ENCODE measurements around the gene AGBL3.

Gene AGBL3

GRCh38 chr7:135154734-135155133 is 168.4 kb downstream of the AGBL3 start:
- TF ChIP-seq CEBPB (IDR thresholded peaks at IDR 0.05) (no peak), TCF12 (IDR thresholded peaks at IDR 0.05; ENCODE audit: low read depth) (no peak)

DNA sequence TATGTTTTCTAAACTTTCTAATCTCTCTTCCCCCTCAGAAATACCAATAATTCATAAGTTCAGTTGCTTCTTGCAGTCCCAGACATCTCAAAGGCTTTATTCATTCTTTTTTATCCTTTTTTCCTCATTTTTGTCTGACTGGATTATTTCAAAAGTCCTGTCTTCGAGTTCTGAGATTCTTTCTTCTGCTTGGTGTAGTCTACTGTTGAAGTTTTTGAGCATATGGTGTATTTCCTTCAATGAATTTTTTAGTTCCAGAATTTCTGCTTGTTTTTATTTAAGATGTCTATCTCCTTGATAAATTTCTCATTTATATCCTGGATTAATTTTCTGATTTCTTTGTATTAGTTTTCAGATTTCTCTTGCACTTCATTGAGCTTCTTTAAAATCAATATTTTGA is 170.0 kb downstream of the AGBL3 start:
- TF ChIP-seq, protein P1, sequence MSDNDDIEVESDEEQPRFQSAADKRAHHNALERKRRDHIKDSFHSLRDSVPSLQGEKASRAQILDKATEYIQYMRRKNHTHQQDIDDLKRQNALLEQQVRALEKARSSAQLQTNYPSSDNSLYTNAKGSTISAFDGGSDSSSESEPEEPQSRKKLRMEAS (IDR thresholded peaks at IDR 0.05), result no peak
- no peak for TF ChIP-seq TCF12 (IDR thresholded peaks at IDR 0.05; ENCODE audit: low read depth)

DNA sequence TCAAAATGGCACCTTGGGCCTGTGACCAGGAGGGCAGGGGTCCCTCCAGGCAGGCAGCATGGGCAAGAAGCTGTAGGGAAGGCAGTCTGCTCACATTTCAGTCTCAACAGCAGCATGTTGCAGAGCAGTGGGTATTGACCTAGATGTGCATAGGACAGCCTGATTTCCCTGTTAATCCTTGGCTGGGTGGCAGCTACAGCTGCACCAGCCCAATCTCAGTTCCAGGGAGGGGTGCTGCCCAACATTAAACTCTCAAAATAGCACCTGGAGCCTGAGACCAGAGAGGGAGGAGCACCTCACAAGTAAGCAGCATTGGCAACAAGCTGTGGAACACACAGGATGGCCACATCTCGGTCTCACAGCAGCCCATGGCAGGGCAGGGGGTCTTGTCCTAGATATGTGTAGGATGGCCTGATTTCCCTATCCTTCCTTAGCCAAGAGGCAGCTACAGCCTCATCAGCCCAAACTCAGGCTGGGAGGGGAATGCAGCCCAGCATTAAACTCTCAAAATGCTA is 171.9 kb downstream of the AGBL3 start:
- no peak for TF ChIP-seq ZBTB7A (IDR thresholded peaks at IDR 0.05; ENCODE audit: low read depth)
- TF ChIP-seq CREB1 (IDR thresholded peaks at IDR 0.05; ENCODE audit: low read depth), result no peak
- TF ChIP-seq TEAD4 (IDR thresholded peaks at IDR 0.05), result no peak
- no peak for TF ChIP-seq RAD21 (IDR thresholded peaks at IDR 0.05; ENCODE audit: low read depth)
- TF ChIP-seq EP300 (IDR thresholded peaks at IDR 0.05; ENCODE audit: borderline replicate concordance), result no peak
- no peak for TF ChIP-seq EGR1 (IDR thresholded peaks at IDR 0.05)

- no peak for TF ChIP-seq FOXM1 (IDR thresholded peaks at IDR 0.05; ENCODE audit: borderline replicate concordance, low read depth)
- no peak for TF ChIP-seq EP300 (IDR thresholded peaks at IDR 0.05; ENCODE audit: borderline replicate concordance)
- no peak for TF ChIP-seq TCF12 (IDR thresholded peaks at IDR 0.05; ENCODE audit: low read depth)
- TF ChIP-seq YY1 (IDR thresholded peaks at IDR 0.05; ENCODE audit: low read depth), result no peak
- no peak for TF ChIP-seq CEBPB (IDR thresholded peaks at IDR 0.05)
- TF ChIP-seq NFIC (IDR thresholded peaks at IDR 0.05), result no peak
- TF ChIP-seq USF1 (IDR thresholded peaks at IDR 0.05), result no peak
- no peak for TF ChIP-seq RAD21 (IDR thresholded peaks at IDR 0.05; ENCODE audit: low read depth)
- TF ChIP-seq CREB1 (IDR thresholded peaks at IDR 0.05; ENCODE audit: low read depth), result no peak
- no peak for TF ChIP-seq TAF1 (IDR thresholded peaks at IDR 0.05; ENCODE audit: low read depth)
- TF ChIP-seq, protein P1 (IDR thresholded peaks at IDR 0.05), result no peak
- TF ChIP-seq ZBTB7A (IDR thresholded peaks at IDR 0.05; ENCODE audit: low read depth), result no peak
- TF ChIP-seq EGR1 (IDR thresholded peaks at IDR 0.05), result no peak
- TF ChIP-seq REST (IDR thresholded peaks at IDR 0.05; ENCODE audit: low read depth), result no peak
- no peak for TF ChIP-seq TEAD4 (IDR thresholded peaks at IDR 0.05)
These were observed 172.6 kb downstream of the AGBL3 start for GRCh38 chr7:135158874-135159273.

DNA sequence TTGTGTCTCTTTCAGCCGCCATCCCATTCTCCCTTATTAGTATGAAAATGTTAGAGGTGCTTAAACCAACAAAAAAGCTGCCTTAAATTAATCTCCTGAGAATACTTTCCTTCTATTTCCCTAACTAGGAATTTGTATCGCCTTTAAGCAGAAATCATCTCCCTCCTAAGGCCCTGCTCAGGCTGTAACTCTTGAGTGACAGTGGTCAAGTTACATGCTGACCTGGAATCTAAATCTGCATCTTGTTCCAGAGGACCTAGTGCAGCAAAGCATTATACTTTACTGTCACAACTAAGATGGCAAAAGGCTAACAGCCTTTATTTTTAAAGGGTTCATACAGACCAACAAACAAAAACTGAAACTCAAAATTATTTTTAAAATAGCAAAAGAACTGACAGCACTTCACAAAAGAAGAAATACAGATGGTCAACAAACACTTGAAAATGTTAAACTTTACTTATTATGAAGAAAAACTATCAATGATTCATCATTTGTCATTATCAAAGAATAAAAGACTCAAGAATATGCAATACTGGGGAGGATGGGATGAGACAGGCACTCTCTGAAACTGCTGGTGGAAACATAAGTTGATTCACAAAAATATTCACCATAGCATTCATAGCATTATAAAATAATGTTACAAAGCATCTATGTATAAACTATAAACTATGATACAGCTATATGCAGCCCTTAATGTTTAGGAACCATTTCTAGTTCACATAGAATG is 173.2 kb downstream of the AGBL3 start:
- no peak for TF ChIP-seq RAD21 (IDR thresholded peaks at IDR 0.05; ENCODE audit: low read depth)
- TF ChIP-seq, protein P1 (IDR thresholded peaks at IDR 0.05), result no peak
- no peak for TF ChIP-seq CEBPB (IDR thresholded peaks at IDR 0.05)
- TF ChIP-seq EGR1 (IDR thresholded peaks at IDR 0.05), result no peak
- TF ChIP-seq TEAD4 (IDR thresholded peaks at IDR 0.05), result no peak
- no peak for TF ChIP-seq EP300 (IDR thresholded peaks at IDR 0.05; ENCODE audit: borderline replicate concordance)
- TF ChIP-seq TCF12 (IDR thresholded peaks at IDR 0.05; ENCODE audit: low read depth), result no peak
- TF ChIP-seq CREB1 (IDR thresholded peaks at IDR 0.05; ENCODE audit: low read depth), result no peak

DNA sequence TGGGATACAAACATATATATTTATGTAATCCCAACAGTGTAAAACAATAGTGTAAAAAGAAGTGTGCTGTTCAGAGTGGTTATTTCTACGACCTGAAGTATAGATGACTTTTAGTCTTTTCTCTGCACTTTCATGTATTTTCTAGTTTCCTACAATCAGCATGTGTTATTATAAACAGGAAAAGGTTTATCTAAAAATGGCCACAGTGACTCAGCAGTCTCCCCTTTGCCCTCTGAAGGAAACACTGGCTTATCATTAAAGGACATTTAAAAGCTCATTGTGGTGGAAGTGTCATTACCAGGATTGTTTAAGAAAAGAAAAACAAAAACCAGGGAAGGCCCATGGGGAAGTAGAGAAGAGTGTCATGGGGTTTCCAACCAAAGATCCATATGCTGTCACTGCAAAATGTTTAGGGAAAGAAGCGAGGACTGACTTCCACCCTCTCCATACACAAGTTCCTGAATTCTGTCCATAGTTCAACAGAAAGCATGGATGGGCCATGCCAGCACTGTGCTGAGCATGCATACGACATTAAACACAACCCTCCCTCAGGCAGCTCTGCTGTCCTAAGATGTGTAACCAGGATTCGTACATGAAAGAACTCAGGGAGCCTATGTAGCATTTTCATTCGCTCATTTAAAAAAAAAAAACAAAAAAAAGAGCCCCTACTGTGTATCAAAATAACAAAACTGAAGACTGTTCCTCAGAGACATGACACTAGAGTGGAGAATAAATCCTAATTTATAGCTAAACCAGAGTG is 174.0 kb downstream of the AGBL3 start:
- no peak for TF ChIP-seq EP300 (IDR thresholded peaks at IDR 0.05; ENCODE audit: borderline replicate concordance)
- TF ChIP-seq ZBTB7A (IDR thresholded peaks at IDR 0.05; ENCODE audit: low read depth), result no peak
- TF ChIP-seq, protein P1 (IDR thresholded peaks at IDR 0.05), result no peak
- TF ChIP-seq USF1 (IDR thresholded peaks at IDR 0.05), result no peak
- TF ChIP-seq REST (IDR thresholded peaks at IDR 0.05; ENCODE audit: low read depth), result no peak
- no peak for TF ChIP-seq RAD21 (IDR thresholded peaks at IDR 0.05; ENCODE audit: low read depth)
- TF ChIP-seq NFIC (IDR thresholded peaks at IDR 0.05), result no peak
- TF ChIP-seq FOXM1 (IDR thresholded peaks at IDR 0.05; ENCODE audit: borderline replicate concordance, low read depth), result no peak
- no peak for TF ChIP-seq CREB1 (IDR thresholded peaks at IDR 0.05; ENCODE audit: low read depth)
- no peak for TF ChIP-seq CEBPB (IDR thresholded peaks at IDR 0.05)
- no peak for TF ChIP-seq TAF1 (IDR thresholded peaks at IDR 0.05; ENCODE audit: low read depth)

Measured in Ishikawa (cell line).